GM21447 (cell line): ENCODE data around the gene RRAS2.

ENCODE experiments used
- ATAC-seq: cut with Tn5 transposase; IDR thresholded peaks from one replicate; pipeline ENCODE4 v1.9.1; 2021; ENCODE audit not compliant: unreplicated experiment

RRAS2 gene

GRCh38 chr11:14340721-14341120 is 18.3 kb downstream of the RRAS2 start:
- ATAC-seq = no peak

DNA sequence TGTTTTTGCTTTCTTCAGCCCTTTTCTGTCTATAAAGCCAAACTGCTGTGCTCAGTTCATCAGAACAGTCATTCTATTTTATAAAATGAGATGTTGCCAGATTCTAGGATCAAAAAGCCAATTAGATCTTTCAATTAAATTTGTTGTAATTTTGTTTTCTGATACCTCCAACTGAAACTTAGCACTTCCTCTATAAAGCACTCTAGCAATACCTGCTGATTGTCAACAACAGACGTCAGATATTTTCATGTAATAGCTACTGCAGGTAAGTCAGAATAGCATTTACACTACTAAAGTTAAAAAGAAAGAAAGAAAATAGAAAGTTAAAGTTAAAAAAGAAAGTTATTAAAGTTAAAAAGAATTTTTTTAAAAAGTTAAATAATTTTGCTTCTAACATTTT is 19.6 kb downstream of the RRAS2 start:
- no peak for ATAC-seq

- no peak for ATAC-seq
Measured at GRCh38 chr11:14336507-14337503, 22.2 kb downstream of the RRAS2 start.

DNA sequence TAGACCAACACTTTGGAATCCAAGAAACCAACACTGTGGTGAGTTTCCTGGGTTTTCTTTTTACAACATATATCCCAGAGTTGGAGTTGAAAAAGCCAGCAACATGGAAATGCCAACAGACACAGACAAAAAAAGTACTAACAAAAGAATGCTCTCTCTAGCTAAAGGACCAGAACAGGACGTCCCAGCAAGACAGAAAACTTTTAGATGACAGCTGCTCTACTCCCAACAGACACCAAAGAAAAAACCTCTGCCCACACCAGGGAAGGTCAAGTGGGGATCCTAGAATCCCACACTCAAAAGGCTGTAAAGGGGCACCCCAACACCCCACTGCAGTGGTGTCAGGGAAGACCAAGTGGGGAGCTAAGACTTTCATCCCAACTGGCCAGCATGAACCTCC is 23.3 kb downstream of the RRAS2 start:
- ATAC-seq = no peak

DNA sequence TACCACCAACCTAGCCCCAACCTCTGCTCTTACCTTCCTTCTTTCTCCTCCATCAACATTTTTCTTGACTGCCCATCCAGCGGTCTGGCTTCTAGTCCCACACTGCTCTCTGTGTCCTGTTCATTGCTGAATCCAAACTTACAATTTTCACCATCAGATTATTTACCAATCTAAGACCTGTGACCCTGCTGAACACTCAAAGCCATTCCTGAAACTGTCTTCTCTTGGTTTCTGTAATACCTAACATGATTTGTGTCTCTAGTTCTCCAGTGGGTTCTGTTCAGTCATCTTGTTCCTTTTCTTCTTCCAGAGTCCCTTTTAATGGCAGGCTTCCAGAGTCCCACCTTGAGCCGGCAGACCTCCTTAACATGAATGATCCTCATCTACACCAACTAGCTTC is 24.1 kb downstream of the RRAS2 start:
- no peak for ATAC-seq

GRCh38 chr11:14334192-14334591 is 24.8 kb downstream of the RRAS2 start:
- no peak for ATAC-seq

GRCh38 chr11:14331476-14332136 is 27.4 kb downstream of the RRAS2 start:
- ATAC-seq = peak; percentile 59

GRCh38 chr11:14330881-14331280 is 28.1 kb downstream of the RRAS2 start:
- no peak for ATAC-seq

GRCh38 chr11:14329702-14330101 is 29.3 kb downstream of the RRAS2 start:
- ATAC-seq = no peak

- peak; percentile 33 for ATAC-seq
Measured at GRCh38 chr11:14327116-14327515, 31.9 kb downstream of the RRAS2 start.

GRCh38 chr11:14323118-14323676 is 35.8 kb downstream of the RRAS2 start:
- ATAC-seq = no peak

DNA sequence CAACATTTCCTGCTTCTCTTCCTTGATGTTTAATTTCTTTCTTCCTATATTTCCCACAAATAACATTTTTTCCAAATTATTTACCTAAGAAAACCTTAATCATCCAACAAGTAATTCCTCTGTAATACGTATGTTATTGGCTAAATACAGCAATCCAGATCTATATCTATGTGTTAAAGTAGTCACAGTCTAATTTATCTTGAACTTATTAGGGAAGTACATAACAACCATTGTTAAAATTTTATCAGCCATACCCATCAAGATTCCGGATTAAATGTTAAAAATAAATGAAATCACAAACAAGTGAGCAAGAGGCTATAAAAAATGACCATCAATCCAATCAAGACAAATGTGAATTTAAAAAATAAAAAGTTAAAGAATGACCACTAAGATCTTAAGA is 36.5 kb downstream of the RRAS2 start:
- no peak for ATAC-seq

DNA sequence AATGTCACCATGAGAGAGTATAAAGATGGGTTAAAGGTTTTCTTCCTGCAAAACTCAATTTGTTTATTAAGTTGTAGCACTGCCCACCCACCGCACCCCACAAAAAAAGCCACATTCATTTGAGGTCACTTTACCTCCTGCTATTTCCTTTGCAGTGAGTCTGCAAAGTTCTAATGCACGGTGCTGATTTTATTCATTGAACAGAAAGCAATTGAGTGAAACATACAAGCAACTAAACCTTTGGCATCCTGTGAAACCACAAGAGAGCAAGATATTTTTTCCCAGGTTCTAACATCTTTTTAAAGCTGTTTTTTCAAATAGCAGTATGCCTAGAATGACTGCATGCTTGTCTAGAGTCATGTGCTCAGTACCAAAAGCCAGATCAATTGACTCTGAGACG is 39.0 kb downstream of the RRAS2 start:
- ATAC-seq = peak; percentile 42

- ATAC-seq = no peak
Measured at GRCh38 chr11:14318581-14318981, 40.4 kb downstream of the RRAS2 start.

- ATAC-seq = no peak
Measured at GRCh38 chr11:14317659-14318325, 41.2 kb downstream of the RRAS2 start.

GRCh38 chr11:14315130-14315529 is 43.9 kb downstream of the RRAS2 start:
- no peak for ATAC-seq

DNA sequence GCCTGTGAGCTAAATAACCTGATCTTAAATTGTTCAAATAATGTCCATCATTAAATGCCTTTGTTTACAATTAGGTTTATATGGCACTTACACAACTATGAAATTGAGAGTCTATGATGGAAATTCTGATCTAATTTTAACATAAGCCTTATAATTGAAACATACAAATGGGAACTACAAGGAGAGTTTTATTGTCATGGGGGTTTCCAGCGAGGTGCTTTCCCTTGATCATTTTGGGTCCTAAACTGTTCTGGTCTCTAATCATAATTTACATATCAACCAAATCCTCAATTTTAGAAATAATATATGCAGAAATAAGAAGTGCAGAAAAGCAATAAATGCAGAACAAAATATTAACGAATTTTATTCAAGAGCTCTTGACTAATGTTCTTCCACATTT is 44.9 kb downstream of the RRAS2 start:
- ATAC-seq = no peak

DNA sequence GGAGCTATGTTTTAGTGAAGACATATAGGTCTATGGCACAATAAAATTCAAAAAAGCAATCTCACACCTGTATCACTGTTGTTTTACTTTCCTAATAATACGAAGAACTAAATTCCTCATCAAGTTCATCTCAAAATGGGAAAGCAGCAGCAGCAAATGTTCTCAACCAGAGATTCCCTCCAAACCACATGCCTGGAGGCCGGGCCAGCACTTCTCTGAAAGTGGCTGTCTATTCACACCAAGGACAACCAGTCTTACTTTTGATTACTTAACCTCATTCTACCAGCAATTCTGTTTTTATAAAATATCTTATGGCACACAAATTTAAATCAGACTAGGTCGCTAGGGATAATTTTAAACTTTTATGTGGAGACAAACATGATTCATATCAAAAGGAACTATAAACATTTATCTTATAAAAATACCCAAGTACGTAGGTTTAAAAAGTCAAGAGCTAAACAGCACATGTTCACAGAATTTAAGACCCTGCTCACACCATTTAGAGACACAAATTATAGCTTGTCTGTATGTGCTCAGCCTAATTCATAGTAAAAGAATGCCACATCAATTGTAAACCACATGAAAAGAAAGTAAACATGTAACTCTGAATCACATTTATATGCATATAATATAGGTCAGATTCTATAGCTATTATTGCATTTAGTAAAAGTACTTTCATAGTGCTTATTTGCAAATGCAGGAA is 46.1 kb downstream of the RRAS2 start:
- ATAC-seq = no peak

GRCh38 chr11:14310679-14311078 is 48.3 kb downstream of the RRAS2 start:
- no peak for ATAC-seq

DNA sequence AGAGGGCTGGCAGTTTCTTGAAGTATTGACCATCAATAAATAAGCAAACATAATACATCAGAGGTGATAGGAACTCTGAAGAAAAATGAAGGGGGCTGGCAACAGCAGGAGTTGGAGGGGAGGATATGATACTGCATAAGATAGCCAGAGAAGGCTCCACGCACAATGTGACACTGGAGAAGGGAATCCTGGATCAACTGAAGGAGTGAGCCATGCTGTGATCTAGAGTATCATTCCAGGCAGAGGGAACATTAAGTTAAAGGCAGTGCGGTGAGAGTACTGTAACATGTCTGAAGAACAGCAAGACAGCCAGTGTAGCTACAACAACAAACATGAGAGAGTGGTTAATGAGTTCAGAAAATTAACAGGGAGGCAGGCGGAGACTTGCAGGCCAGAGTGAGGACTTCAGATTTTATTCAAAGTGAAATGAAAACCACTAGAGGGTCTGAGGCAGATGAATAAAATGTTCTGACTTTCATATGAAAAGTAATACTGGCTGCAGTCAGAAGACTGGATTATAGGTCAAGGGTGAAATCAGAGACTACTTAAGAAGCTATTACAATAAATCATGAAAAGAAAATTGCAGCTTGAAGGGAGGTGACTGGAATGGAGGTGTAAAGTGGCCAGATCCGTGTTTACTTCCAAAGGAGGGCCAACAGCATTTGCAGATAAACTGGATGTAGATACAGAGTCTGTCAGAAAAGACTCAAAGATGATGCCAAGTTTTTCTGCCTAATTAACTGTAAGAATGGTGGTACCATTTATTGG is 49.4 kb downstream of the RRAS2 start:
- ATAC-seq = no peak
